ENCODE data around the gene ROPN1B.

Gene ROPN1B

GRCh38 chr3:126030455-126030854 lies 61.5 kb downstream of the ROPN1B start:
- no peak for DNase-seq (ENCODE audit: low read depth)

GRCh38 chr3:126031981-126032471 lies 63.0 kb downstream of the ROPN1B start:
- no peak for DNase-seq (ENCODE audit: low read depth)
